H1 (cell line): ENCODE data around the gene ITPK1. TPM values are rescaled to one million over a fixed set of nuclear protein-coding genes. Genes with fewer than 3 reads are reported as not detected.

Source experiments
- BCL11A ChIP-seq, 2 experiments: IDR thresholded peaks; one replicate each; pipeline ENCODE4 v1.6.1; 2011; ENCODE audit warnings: low read depth in 2 of 2, low read length in 2 of 2, mild to moderate bottlenecking in 2 of 2
- CHD7 ChIP-seq: fragments of 300-600 bp; sonication (generic); IDR thresholded peaks from 2 replicates; pipeline ENCODE4 v1.7.1; 2012; ENCODE audit warnings: low read length, moderate library complexity, mild to moderate bottlenecking, inconsistent platforms; ENCODE audit not compliant: insufficient replicate concordance
- CREB1 ChIP-seq: IDR thresholded peaks from 2 replicates; pipeline ENCODE4 v1.6.1; 2012; ENCODE audit warnings: inconsistent platforms
- EZH2 ChIP-seq: fragments of 200-600 bp; sonication (generic); IDR thresholded peaks from 2 replicates; pipeline ENCODE4 v1.7.1; 2012; ENCODE audit warnings: low read depth, mild to moderate bottlenecking, moderate library complexity, low read length, inconsistent platforms; ENCODE audit not compliant: severe bottlenecking
- FOSL1 ChIP-seq: IDR thresholded peaks from 2 replicates; pipeline ENCODE4 v1.6.1; 2011; ENCODE audit warnings: mild to moderate bottlenecking, low read depth, low read length, moderate library complexity; ENCODE audit not compliant: insufficient read depth
- JUN ChIP-seq: IDR thresholded peaks from 2 replicates; pipeline ENCODE4 v1.6.1; 2011; ENCODE audit warnings: low read depth, mild to moderate bottlenecking, improper control_type of control experiment, low read length
- POLR2A ChIP-seq, 2 experiments: IDR thresholded peaks; 1 replicate in 1 of 2; 2 replicates in 1 of 2; pipeline ENCODE4 v1.6.1; 2011; ENCODE audit warnings: low read depth in 2 of 2, low read length in 2 of 2, mild to moderate bottlenecking in 2 of 2; ENCODE audit errors: control extremely low read depth in 1 of 2
- POU5F1 ChIP-seq: IDR thresholded peaks from 2 replicates; pipeline ENCODE4 v1.6.1; 2011; ENCODE audit warnings: low read depth, mild to moderate bottlenecking, low read length, moderate library complexity
- polyA plus RNA-seq, 7 experiments: library from polyadenylated mRNA; depleted of rRNA in 3 of 7; stranded (reverse) in 5 of 7; unstranded in 2 of 7; fragments of >200 nt in 5 of 7; fragments of 200-250 nt in 2 of 7; gene quantifications; 1 replicate in 5 of 7; 2 replicates in 1 of 7; 4 replicates in 1 of 7; pipeline versions ENCODE4 v1.2.1 to v1.2.3, GENCODE V29; 2011 to 2013; ENCODE audit warnings: missing spikeins in 2 of 7, mixed read lengths in 2 of 7
- total RNA-seq: library from RNA; stranded (reverse); fragmentation: NEBNext Ultra II Directional; extraction: Animal tissue kit (Norgen Biotek cat#: 25700); gene quantifications from 2 replicates; pipeline ENCODE4 v1.2.1, GENCODE V29; 2021

The ITPK1 gene
- total and polyA plus RNA-seq, 2 of the 8 experiments (the other 6 are each of a cell fraction or from before 2014, with no cell fraction given), result 108 to 143 TPM

DNA sequence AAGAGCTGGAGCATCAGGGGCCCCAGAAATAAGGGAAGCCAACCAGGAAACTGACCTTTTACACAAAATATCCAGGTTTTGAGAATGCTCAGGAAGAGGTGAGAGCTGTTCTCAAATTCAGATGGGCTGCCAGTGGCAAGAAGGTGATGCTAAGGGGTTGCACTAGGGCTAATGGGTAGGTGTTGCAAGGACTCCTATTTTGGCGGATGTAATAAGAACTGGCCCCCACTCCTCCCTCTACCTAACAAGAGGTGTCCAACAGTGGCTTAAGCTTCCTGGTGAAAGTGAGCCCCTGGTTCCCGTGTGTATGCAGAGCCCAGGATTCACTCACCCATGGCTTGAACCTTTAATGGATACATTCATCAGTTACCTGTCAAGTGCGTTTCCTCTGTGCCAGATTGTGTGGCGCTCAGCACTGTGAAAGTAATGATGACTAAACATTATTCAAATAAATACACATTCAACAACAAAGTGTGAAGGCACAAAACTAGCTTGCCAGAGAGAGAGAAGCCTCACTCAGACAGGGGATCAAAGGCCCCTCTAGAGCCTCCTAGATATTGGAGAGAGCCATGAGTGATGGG is 193.5 kb downstream of the ITPK1 start (continued):
- TF ChIP-seq CHD7 (no peak), POLR2A (IDR thresholded peaks at IDR 0.05; ENCODE audit: control extremely low read depth in 1 of 2, low read depth in 2 of 2, low read length in 2 of 2) (no peak), FOSL1 (no peak), POU5F1 (no peak), EZH2 (no peak), JUN (no peak), CREB1 (no peak), BCL11A (IDR thresholded peaks at IDR 0.05; ENCODE audit: low read depth in 2 of 2, low read length in 2 of 2) (no peak)
